Measurements from ENCODE around the gene HTRA3.

DNA sequence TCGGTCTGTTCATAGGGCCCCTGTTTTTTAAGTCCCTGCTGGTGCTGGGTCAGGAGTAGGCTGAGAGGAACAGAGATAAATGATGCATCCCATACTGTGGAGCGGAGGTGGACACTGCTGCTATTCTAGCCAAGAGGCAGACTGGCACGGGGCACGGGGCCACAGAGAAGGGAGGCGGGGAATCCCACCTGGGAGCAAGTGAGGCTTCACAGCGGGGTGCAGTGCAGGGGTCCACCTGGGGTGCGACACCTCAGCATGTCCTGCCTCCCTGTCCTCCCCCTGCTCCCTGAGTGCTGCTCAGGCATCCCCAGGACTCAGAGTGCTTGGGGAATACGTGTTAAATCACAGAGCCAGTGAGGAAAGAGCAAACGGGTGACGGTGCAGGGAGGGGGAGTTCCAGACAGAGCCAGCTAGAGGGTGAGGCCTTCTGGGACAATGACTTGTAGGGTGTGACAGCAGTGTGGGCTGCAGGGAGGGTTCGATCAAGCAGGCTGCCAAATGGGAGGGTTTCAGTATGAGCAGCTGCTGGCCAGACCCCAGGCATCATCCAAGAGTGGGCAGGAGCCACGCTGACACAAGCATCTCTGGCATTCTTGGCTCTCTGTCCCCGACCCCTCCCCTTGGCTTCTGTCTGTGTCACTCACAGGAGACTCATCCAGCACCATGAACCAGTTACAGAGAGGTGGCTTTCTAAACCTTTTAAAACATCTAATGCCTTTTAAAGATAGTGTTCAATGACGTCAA, 13.7 kb upstream of the HTRA3 start:
- TF ChIP-seq, protein P1, sequence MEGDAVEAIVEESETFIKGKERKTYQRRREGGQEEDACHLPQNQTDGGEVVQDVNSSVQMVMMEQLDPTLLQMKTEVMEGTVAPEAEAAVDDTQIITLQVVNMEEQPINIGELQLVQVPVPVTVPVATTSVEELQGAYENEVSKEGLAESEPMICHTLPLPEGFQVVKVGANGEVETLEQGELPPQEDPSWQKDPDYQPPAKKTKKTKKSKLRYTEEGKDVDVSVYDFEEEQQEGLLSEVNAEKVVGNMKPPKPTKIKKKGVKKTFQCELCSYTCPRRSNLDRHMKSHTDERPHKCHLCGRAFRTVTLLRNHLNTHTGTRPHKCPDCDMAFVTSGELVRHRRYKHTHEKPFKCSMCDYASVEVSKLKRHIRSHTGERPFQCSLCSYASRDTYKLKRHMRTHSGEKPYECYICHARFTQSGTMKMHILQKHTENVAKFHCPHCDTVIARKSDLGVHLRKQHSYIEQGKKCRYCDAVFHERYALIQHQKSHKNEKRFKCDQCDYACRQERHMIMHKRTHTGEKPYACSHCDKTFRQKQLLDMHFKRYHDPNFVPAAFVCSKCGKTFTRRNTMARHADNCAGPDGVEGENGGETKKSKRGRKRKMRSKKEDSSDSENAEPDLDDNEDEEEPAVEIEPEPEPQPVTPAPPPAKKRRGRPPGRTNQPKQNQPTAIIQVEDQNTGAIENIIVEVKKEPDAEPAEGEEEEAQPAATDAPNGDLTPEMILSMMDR (conservative IDR thresholded peaks at IDR 0.05; ENCODE audit: low read length): no peak
- TF ChIP-seq EZH2phosphoT487 (IDR thresholded peaks at IDR 0.05; ENCODE audit: borderline replicate concordance, low read depth, low read length): no peak
